Left hindlimb (tissue), 1 donor: ENCODE measurements around the gene MRS2.
A peak's percentile ranks its signal among the peaks of the same experiment; 100 is the strongest.
"Not testable (repeated sequence)": the region's sequence is repeated elsewhere in the genome, so short reads cannot be mapped to it uniquely, and the experiment has no call there.

Experiments
- DNase-seq: peaks from one replicate; pipeline ENCODE4 v3.0.0-alpha.2; 2018

Gene MRS2

GRCh38 chr6:24402697-24403500, at the start of gene MRS2:
TSS of gene MRS2 (plus strand) at chr6:24402936. CDS start at chr6:24403047, 111 bp downstream.
- peak; percentile 83 for DNase-seq

- no peak for DNase-seq
Observed at GRCh38 chr6:24353861-24354260, 48.9 kb upstream of the MRS2 start.

DNA sequence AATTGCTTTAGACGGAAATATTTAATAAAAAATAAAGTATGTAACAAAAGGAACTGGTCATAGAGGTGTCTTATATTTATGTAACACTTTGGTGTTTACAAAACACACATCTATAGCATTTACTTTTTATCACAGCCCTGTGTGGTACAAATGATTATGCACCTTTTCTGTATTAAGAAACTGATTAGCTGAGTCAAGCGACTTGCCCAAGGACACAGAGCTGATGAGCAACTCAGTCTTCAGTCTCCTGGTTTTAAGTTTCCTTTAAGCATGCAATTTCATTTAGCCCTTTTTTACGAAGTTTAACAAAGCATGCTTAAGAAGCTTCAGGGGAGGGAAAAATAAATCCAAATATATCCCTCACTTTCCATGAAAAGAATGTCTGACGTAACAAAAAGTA, 47.3 kb upstream of the MRS2 start:
- no peak for DNase-seq

DNA sequence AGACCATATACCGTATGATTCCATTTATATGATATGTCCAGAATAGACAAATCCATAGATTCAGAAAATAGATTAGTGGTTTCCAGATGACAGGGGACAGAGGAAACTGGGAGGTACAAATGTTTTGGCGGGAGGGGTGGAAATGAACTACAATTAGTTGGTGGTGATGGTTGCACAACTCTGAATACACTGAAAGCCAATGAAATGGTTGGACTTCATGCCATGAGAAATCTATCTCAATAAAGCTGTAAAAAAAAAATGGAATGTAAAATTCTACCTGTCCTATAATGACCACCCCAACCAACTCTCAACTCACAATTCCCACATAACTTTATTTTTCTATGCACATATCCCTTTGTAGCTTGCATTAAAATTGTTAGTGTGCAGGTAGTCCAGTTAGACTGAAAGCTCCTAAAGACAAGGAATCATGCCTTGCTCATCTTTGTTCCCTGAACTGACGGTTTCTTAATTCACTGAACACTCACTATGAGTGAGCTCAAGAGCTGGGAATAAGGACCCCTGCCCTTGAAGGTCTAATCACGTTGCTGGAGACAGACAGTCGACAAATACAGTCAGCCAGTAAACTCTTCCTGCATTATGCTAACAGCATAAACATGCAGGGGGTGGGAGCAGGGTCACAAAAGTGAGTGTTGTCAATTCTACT, 46.3 kb upstream of the MRS2 start:
- DNase-seq, result no peak

- peak; percentile 28 for DNase-seq
Observed at GRCh38 chr6:24357336-24358218, 45.2 kb upstream of the MRS2 start, which contains the start of gene DCDC2. TSS of gene DCDC2 (minus strand) at chr6:24358059. CDS start at chr6:24357750, 309 bp downstream.

- no peak for DNase-seq
Observed at GRCh38 chr6:24358219-24358821, 44.4 kb upstream of the MRS2 start.

DNA sequence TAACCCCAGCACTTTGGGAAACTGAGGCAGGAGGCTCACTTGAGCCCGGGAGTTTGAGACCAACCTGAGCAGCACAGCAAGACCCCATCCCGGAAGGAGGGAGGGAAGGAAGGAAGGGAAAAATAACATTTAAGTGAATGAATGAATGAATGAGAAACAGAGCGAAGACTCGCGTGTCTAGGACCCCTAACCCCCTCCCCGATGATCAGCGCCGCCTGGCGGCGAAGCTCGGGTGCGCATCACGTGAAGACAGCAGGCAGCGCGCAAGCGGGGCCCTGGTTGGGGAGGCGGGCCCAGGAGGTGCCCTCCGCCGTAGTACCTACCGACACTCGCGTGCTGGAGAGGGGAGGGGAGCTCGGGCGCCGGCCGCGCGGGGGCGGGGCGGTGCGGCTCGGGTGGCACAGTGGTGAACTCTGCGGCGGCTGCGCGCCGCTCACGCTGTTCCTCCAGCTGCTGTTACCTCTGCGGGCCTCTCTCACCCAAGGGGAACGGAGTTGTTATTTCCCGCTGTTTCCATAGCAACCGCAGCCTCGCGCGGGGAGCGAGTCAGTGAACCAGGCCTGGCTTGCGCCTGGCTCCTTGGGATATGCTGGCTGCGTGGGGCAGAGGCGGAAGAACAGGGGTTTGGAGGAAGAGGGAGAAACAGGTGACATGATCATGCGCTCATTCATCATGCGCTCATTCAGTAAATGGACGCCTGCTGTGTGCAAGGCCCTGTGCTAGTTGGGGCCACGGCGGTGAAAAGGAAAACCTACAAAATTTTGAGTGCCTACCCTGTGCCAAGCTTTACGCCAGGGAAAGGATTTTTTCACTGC, 42.9 kb upstream of the MRS2 start:
- peak; percentile 78 for DNase-seq

DNA sequence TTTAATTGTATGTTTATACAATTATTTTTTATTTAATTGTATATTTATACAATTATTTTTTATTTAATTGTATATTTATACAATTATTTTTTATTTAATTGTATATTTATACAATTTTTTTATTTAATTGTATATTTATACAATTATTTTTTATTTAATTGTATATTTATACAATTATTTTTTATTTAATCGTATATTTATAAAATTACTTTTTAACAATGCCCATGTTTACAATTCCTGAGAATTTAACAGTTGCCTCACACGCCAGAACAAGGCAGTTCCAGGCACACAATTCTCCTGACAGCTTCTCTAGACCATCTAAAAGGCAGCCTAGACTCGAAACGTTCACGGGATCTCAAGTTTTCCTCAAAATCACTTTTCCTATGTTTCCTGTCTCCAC, 40.4 kb upstream of the MRS2 start:
- DNase-seq, result not testable (repeated sequence)

DNA sequence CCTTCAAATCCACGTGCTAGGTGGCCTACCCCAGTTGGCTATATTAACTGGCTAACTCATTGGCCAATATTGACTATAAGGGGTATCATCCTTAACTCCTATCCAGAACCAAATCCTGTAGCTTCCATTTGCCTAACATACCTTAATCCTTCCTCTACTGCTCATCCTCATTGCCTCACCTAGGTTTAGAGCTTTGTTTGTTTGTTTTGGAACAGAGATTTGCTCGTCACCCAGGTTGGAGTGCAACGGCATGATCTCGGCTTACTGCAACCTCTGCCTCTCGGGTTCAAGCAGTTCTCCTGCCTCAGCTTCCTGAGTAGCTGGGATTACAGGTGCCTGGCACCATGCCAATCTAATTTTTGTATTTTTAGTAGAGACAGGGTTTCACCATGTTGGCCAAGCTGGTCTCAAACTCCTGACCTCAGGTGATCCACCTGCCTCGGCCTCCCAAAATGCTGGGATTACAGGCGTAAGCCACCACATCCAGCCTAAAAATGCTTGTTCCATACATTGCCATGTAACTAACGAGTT, 37.6 kb upstream of the MRS2 start:
- not testable (repeated sequence) for DNase-seq

- DNase-seq, result no peak
Observed at GRCh38 chr6:24374612-24375011, 28.1 kb upstream of the MRS2 start.

DNA sequence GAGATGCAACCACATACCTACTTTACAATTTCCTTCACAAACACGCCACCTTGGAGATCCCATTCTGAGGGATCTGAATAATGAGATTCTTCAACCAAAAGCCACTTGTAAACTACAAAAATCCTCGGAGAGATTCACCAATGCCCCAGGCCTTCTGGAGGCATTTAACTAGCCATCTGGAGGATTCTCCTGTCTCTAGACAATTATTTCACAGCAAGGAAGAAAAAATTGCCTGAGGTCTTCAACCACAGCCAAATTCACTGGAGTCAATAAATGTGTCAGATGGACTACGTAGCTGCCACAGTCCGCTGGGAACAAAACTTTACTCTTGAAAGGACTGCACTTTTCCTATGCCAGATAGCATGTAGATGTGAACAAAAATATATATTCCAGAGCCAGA, 25.9 kb upstream of the MRS2 start:
- no peak for DNase-seq

DNA sequence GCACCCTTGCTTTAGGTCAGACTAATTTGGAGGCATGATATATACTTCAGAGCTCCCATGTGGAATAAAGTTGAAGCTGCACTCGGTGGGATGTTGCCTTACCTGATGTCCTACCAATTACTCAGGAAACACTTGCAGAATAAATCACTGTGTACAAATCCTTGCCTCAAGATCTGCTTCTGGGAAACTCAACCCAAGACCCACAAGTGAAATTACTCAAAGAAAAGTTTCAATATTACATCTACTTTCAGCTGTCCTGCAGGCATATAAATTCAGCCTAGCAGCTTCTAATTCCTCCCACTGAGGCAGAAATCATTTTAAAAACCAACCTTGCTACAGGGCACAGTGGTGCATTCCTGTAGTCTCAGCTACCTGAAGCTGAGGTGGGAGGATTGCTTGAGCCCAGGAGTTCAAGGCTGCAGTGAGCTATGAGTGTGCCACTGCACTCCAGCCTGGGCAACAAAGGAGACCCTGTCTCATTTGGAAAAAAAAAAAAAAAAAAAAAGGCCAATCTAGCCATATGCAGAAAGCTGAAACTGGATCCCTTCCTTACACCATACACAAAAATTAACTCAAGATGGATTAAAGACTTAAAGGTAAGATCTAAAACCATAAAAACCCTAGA, 24.2 kb upstream of the MRS2 start:
- DNase-seq, result no peak

DNA sequence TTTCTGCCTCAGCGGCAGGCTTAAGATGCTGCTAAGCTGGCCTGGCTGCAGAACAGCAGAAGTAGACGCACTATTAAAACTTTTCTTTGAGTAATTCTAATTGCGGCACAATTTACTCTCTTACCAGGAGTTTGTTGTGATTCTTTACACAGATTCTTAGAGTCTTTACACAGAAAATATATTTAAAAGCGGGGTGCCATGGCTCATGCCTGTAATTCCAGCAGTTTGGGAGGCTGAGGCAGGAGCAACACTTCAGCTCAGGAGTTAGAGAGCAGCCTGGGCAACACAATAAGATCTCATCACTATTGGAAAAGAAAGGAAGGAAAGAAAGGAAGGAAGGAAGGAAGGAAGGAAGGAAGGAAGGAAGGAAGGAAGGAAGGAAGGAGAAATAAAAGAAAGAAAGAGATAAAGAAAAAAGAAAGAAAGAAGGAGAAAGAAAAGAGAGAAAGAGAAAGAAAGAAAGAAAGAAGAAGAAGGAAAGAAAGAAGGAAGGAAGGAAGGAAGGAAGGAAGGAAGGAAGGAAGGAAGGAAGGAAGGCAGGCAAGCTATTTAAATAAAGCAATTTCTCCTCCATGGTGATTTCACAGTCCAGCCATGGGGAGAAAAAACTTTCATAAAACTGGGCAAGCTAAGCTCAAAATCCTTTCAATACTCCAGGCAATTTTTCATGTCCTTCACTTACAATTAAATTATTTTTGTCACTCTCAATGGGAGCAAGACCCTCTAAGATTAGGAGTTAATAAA, 21.1 kb upstream of the MRS2 start:
- no peak for DNase-seq

GRCh38 chr6:24382220-24382540, 20.6 kb upstream of the MRS2 start:
- no peak for DNase-seq

DNA sequence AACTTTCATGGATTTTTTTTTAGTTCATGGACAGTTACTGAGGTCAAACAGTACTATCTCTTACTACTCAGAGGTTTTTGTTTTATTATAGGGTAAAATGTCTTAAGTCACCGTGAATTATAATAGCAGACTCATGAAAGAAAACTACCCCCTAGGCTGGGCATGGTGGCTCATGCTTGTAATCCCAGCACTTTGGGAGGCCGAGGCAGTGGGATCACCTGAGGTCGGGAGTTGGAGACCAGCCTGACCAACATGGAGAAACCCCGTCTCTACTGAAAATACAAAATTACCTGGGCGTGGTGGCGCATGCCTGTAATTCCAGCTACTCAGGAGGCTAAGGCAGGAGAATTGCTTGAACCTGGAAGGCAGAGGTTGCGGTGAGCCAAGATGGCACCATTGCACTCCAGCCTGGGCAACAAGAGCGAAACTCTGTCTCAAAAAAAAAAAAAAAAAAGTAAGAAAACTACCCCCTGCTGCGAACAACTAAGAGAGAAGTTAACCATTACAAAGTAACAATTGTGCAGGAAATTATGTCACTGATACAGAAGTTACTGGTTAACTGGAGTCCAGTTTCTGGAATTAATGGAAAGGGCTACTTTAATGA, 19.7 kb upstream of the MRS2 start:
- DNase-seq, result not testable (repeated sequence)

DNA sequence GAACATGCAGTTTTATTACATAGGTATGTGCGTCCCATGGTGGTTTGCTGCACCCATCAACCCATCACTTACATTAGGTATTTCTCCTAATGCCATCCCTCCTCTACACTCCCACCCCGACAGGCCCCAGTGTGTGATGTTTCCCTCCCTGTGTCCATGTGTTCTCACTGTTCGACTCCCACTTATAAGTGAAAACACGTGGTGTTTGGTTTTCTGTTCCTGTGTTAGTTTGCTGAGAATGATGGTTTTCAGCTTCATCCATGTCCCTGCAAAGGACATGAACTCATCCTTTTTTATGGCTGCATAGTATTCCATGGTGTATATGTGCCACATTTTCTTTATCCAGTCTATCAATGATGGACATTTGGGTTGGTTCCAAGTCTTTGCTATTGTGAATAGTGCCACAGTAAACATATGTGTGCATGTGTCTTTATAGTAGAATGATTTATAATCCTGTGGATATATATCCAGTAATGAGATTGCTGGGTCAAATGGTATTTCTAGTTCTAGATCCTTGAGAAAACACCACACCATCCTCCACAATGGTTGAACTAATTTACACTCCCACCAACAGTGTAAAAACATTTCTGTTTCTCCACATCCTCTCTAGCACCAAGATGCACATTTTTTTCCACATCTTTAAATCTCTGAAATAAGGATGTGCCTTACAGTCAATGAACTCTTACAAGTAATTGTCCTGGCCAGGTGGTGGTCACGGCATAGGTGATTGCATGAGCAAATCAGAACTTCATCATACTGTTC, 18.2 kb upstream of the MRS2 start:
- not testable (repeated sequence) for DNase-seq

- DNase-seq, result no peak
Observed at GRCh38 chr6:24385536-24386269, 17.0 kb upstream of the MRS2 start.

DNA sequence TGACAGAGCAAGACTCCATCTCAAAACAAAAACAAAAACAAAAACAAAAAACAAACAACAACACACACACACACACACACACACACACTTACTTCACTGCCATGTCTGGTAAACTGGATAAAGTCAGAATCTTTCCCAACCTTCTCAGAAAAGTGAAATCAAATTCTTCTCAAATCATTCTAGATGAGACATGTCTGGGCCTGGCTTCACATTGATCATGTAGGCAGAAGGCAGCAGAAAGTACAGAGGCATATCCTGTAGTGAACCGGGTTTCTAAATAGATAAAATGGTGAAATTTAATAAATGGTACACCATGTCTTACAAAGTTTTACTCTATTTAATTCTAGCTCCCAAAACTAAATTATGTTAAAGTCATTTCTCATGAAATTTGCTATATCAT, 14.9 kb upstream of the MRS2 start:
- no peak for DNase-seq

- no peak for DNase-seq
Observed at GRCh38 chr6:24391208-24391607, 11.5 kb upstream of the MRS2 start.
